Stimulated activated CD4-positive, alpha-beta T cell treated with anti-CD3 and anti-CD28 coated beads, TNF-alpha, amount 100 ng/mL, for 4 hours (primary cell): ENCODE data around the gene JOSD2.
"Not testable (repeated sequence)": the region's sequence is repeated elsewhere in the genome, so short reads cannot be mapped to it uniquely, and the experiment has no call there.

Source experiments
- DNase-seq, 3 experiments: peaks; one replicate each; pipeline ENCODE4 v3.0.0-alpha.2; 2020; ENCODE audit warnings: low read depth in 3 of 3

The JOSD2 gene

DNA sequence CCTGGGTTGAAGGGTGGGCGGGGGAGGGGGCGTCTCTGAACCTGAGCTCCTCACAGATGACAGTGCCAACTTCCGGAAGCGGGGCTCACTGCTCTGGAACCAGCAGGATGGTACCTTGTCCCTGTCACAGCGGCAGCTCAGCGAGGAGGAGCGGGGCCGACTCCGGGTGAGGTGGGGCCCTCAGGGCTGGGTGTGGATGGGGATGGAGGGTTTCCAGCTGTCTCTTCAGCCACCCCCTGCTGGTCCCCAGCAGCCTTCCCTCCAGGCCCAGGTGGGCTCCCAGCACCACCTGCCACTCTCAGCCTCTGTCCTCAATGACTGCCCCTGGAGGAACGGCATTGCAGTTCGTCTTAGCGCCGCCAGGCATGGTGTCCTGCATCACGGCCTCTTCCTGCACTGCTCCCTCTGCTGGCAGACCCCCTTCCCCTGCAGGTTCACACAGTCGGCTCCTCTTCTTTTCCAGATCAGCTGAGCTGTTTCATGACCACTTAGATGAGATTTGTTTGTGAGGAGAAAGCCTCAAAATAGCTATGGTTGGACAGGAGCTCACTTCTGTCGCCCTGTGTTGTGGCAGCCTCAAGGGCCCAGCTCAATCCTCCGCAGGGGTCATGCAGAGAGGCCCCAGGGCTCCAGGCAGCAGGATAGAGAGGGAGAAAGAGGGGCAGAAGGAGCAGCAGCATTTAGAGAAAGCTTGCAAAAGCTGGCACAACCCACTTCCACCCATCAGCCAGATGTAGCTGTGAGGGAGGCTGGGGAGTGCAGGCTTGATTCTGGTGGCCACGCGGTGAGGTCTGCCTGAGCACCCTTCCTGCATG lies 31.9 kb downstream of the JOSD2 start:
- no peak for DNase-seq

DNA sequence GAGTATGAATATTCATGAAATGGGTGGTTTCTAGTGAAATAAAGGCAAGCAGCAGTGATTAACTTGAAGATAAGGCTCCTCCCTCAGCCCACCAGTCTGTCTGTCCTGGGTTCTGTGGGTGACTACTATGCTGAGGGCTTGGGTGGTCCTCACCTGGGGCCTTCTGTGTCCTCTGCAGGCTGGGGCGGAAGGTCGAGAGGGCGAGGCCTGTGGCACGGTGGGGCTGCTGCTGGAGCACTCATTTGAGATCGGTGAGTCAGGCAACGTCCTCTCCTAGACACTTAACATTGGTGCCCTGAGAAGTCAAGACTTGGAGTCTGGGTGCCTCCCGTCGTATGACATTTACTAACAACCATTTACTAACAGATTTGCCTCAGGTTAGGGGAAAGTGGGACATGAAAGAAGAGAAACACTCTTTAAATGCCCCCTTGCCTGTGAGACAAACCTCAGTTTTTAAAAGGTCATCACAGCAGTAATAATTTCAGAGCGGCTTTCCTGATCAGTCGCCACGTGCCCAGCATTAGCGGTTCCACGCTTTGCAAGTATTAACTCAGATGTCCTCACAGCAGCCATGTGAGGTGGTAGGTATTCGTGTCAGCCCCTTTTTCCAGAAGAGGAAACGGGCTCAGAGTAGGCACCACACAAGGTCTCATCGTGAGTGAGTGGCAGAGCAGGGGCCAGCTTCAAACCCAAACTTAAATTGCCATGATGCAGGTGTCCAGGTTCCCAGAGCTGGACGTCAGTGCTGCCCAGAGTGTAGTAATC lies 33.1 kb downstream of the JOSD2 start:
- DNase-seq = no peak

DNA sequence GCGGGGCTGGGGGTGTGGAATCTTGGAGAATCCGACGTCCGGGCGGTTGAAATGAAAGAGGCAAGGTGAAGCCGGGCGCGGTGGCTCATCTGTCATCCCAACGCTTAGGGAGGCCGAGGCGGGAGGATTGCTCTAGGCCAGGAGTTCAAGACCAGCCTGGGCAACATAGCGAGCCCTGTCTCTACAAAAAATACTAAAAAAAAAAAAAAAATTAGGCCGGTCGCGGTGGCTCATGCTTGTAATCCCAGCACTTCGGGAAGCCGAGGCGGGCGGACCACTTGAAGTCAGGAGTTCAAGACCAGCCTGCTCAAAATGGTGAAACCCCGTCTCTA lies 34.1 kb downstream of the JOSD2 start:
- DNase-seq = no peak

DNA sequence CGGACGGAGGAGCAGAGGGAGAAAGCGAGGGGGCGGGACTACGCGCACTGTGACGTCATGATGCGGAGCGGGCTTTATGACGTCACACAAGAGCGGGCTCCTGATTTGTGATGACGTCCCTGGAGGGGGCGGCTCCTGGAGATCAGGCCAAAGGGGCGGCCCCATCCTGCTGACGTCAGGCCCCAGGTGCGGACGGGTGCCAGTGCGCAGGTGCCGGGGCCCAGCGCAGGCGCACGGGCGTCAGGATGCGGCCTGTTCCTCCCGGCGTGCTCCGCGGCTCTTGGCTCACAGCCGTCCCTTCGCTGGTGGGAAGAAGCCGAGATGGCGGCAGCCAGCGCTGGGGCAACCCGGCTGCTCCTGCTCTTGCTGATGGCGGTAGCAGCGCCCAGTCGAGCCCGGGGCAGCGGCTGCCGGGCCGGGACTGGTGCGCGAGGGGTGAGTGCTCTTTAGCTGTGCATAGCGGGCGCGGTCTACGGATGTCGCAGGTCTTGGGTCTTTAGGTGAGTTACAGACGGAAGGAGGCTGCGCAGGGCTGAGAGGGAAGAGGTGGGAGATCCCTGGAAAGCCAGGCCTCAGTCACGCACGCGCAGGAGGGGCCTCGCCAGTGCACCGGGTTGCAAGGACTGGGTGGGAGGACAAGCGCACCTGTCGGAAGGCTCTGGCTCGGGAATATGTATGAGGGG lies 34.6 kb downstream of the JOSD2 start, which contains the start of the genes EMC10 and GARIN5A:
Gene EMC10 (plus strand): TSS at position 284 of the 683 bp plus-strand sequence. CDS start 38 bp downstream, at position 322.
Gene GARIN5A (minus strand): TSS at position 625 of the 683 bp plus-strand sequence. CDS start 460 bp downstream, at position 165.
- DNase-seq = peak; percentile 81 to 89 (median 87)

DNA sequence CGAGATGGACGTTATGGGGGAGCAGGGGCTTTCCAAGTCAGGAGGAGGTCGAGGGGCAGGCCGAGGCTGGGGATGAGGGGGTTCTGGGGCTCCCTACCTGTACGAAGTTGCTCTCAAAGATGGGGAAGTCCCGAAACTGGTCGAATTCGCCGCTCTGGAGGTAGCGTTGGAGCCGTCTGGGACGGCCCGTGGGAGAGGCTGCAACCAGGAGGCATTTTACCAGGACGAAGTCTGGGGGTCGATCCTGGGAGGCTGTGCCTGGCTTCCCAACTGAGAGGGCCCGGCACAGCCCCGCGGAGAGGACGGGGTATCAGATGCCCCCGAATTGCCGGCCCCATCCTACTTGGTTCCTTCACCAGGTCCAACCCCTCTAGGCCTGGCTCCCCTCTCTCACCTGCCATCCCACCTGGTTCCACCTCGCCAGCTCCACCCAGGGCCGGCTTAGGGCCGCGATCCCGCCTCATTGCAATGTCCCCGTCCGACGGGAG lies 35.2 kb downstream of the JOSD2 start:
- DNase-seq = no peak

DNA sequence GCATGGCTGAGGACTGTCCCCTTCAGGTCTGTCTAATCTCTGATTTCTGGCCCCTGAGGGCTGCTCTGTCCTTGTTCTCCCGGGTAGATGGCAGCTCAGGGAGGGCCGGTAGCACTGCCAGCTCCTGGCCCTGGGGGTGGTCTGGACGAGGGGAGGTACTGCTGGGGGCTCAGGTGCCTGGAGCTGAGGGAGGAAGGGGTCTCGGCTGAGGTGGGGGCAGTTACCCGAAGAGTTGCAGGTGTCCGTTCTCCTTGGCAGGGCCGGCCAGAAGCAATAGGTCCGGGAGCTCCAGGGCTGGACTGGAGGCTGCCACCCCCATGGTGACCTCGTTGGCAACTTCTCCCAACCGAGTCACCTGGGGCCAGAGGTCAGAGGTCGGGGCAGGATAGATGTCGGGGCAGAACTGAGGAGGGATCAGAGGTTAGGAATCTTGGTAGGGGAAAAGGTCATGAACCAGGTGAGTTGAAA lies 35.9 kb downstream of the JOSD2 start:
- no peak for DNase-seq

DNA sequence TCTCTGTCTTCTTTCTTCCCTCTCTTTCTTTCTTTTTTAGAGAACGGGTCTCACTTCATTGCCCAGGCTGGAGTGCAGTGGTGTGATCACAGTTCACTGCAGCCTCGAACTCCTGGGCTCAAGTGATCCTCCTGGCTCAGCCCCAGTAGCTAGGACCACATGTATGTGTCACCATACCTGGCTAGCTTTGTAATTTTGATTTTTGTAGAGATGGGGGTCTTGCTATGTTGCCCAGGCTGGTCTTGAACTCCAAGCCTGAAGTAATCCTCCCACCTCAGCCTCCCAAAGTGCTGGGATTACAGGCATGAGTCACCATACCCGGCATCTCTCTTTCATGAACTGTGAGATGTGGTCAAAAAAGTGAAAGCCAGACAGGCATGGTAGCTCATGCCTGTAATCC lies 37.7 kb downstream of the JOSD2 start:
- not testable (repeated sequence) for DNase-seq

DNA sequence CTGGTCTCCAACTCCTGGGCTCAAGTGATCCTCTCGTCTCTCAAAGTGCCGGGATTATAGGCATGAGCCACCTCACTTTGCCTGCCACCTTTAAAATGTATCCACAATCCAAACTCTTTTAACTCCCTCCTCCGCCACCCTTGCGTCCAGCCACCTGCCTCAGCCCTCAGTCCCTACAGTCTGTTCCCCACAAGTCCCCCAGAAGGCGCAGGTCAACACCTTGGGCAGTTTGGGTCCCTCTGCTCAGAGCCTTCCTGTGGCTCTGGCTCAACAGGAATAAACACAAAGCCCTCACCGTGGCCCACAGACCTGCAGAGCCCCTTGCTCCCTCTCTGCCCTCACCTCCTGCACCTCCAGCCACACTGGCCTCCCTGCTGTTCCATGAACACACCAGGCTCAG lies 42.2 kb downstream of the JOSD2 start:
- no peak for DNase-seq

DNA sequence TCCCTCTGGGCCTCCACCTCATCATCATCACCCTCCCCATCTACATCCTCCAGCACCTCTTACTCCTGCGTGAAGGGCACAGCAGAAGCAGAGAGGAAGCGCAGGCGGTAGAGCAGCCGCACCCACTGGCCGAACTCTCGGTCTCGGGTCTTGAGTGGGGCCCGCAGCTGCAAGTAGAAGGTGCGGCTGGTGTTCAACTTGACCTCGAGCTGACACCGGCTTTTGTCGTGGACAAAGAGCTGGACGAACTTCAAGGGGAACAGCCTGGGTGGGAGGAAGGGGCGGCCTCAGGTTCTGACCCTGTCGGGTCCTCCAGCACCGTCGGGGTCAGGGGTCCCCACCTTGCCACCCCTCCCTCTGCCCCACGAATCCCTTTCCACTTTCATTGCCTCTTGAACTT lies 43.4 kb downstream of the JOSD2 start:
- no peak for DNase-seq

DNA sequence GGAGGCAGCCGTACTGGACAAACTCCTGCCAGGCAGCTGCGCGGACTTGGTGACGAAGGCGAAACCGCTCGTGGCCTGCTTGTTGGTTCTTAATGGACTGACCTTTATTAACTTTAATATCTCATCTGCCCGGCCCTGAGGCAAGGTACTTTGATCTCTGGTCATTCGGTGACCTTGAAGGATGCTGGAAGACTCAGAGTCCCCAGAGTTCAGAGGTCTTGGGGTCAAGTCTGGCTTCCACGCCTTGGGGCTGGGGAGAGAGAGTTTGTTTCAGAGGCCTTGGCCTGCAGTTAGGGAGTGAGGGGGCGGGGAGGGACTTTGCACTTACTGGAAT lies 44.3 kb downstream of the JOSD2 start:
- DNase-seq = no peak

DNA sequence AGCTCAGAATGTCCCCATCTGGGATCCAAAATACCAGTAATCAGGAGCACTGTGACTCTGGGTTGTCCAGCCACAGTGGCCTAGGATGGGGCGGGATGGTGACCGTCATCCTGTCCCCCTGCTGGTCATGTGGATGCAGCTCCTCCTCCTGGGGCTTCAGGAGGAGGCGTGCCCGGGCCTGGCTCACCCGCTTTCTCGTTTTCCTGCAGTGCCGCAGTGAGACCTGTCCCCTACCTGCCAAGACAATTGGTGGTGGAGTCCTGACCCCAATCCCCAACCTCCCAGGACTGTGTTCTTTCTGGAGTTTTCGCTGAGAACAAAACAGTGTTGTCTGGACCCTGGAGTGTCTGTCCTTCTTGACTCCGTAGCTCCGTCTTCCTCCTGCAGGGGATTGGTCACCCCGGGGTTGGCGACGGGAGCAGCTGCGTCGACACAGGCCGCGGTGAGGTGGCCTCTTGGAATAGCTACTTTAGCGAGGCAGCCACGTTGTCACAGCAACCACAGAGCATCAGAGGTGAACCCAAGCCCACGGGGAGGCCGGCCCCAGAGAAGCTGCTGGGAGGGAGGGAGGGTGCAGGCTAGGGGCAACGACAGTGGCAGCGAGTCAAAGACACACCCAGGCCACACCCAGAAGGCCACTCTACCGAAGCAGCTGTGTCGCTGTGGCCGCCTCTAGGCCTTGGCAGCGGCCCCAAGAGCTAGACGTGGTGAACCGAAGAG lies 44.8 kb downstream of the JOSD2 start:
- DNase-seq = no peak

DNA sequence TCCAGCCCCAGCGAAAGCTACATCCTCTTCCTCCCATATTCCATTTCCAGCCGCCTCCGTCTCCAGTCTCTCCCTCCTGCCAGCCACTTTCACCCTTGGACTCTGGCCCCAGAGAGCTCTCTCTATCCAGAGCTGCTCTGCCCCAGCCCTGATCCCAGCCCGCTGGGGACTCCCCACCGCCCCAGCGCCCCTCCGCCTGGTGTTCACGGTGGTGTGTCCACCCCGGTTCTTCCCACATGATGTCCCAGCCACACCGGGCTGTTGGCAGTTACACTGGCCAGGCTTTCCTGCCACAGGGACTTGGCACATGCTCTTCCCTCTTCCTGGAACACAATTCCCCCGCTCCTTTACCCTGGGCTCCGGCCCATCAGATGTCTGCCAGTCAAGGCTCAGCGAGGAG lies 46.0 kb downstream of the JOSD2 start:
- no peak for DNase-seq

DNA sequence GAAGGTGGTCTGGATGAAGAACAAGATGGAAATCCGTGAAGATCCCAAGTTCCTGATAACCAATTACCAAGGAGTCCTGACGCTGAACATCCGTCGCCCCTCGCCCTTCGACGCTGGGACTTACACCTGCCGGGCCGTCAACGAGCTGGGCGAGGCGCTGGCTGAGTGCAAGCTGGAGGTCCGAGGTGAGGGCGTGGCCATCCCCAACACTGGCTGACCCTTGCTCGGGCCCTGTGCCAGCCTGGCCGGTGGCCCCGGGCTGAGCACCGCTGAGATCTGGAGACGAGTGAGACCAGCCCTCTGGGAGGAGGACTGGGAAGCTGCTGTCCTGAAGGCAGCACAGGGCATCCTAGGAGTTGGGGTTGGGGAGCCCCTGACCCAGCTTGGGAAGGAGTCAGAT lies 46.6 kb downstream of the JOSD2 start:
- no peak for DNase-seq

DNA sequence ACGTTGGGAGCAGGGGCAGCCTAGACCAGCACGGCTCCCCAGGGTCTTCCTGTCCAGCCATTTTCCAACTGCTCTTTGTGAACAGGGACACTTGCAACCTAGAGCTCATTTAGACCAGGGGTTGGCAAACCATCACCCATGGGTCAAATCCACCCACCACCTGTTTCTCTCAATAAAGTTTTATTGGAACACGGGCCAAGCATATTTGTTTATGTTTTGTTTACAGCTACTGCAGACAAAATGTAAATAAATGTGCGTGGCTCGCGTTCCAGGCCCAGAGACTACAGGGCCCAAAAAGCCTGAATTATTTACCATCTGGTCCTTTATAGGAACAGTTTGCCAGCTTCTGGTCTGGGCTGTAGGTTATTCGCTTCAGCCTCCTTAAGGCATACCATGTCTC lies 48.0 kb downstream of the JOSD2 start:
- DNase-seq = no peak

DNA sequence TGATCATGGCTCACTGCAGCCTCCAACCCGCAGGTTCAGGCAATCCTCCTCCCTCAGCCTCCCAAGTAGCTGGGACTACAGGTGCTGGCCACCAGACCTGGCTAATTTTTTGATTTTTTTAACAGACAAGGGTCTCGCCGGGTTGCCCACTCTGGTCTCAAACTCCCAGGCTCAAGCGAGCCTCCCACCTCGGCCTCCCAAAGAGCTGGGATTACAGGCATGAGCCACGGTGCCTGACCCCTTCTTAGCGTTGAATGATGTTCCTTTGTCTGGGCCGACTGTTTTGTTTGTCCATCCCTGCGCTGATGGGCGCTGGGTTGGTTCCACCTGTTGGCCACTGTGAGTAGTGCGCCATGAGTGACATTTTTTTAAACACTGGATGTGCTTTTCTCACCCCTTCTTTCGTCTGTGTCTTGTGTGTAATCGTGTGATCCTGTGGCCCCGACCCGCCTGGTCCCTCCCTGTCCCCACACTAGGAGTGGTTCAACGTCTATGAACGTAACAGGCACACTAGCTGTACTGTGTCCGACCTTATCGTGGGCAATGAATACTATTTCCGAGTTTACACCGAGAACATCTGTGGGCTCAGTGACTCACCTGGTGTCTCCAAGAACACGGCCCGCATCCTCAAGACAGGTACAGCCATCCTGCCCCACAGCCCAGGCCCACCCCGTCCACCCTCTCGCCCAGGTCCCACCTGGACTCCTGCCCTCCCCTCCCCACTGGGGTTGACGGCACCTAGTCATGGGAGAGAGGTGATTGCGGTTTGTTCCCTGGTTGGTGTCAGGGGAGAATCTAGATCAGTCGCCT lies 49.7 kb downstream of the JOSD2 start:
- DNase-seq = peak; percentile 17 to 25 (median 24)

DNA sequence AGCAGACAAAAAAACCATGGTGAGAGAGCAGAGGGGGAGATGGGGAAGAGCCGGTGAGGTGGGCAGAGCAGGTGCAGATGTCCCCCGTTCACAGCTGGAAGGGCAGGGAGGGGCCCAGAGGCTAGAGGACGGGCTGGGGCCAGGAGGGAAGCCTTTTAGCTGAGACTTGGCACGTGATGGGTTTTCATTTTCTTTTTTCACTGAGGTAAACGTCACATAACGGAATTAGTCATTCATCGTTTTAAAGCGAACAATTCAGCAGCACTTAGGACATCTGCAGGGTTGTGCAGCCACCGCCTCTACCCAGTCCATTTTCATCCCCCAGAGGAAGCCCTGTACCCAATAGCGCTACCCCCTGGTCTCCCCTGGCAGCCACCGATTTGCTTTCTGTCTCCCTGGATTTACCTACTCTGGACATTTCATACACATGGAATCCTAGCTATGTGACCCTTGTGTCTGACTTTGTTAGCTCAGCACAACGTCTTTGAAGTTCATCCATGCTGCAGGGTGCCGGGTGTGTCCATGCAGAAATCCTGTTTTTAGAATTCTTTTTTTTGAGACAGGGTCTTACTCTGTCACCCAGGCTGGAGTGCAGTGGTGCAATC lies 50.7 kb downstream of the JOSD2 start:
- no peak for DNase-seq

DNA sequence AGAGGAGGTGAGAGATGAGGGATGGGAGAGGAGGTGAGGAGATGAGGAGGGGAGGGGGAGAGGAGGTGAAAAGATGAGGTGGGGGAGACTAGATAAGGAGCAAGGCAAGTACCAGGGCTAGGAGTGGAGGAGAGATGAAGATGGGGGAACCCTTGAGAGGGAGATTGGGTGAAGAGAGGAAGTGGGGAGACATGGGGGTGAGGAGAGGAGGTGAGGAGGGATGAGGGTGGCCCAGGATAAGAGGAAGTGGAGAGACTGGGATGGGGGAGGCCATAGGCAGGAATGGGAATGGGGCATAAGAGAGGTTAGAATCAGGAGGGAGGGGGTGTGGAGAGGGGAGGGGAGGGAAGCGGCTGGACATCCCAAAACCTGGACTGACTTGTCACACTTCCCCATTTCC lies 51.4 kb downstream of the JOSD2 start:
- no peak for DNase-seq

DNA sequence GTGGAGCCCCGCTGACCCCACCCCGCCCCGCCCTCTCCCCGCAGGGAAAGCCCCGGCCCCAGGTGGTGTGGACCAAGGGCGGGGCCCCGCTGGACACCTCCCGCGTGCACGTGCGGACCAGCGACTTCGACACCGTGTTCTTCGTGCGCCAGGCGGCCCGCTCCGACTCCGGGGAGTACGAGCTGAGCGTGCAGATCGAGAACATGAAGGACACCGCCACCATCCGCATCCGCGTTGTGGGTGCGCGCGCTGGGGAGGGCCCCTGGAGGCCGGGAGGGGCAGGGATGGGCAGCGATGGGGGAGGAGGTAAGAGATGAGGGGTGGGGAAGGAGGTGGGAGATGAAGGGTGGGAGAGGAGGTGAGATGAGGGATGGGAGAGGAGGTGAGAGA lies 51.9 kb downstream of the JOSD2 start:
- DNase-seq = no peak

DNA sequence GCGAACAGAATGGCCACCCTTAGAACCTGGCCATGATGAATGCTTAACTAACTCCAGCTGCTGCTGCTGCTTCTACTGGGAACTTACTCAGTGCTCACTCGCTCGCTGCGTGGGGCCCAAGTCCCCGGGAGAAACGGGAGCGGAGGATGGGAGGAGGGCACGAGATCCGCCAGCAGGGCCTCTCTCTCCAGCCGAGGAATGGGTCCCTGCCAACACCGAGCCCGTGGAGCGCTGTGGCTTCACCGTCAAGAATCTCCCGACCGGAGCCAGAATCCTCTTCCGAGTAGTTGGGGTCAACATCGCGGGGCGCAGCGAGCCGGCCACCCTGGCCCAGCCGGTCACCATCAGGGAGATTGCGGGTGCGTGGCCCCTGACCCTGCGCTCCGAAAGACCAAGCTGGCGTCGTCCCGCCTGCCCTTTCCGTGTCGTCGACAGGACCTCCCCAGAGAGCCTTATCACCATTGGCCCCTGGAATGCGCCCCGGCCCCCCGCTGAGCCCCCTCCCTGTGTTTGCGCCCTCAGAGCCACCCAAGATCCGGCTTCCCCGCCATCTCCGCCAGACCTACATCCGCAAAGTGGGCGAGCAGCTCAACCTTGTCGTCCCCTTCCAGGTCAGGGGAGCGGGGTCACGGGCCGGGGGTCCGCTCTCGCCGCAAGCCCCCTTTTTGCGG lies 52.5 kb downstream of the JOSD2 start:
- no peak for DNase-seq

DNA sequence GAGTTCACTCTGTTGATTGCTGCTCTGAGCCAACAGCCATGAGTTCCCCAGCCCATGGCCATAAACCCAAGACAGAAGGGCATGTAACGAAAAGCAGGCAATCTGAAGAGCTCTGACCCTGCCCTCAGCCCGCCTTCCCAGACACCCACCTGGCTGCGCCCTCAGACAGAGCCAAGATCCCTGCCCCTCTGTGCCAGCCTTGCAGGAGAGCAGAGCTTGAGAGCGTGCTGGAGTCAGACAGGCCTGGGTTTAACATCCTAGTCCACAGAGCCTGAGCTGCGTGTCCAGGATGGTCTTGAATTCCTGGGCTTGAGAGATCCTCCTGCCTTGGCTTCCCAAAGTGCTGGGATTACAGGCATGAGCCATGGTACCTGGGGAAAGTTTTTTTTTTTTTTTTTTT lies 53.7 kb downstream of the JOSD2 start:
- DNase-seq = no peak
